ENCODE measurements around the gene SLC27A2.

SLC27A2 gene

DNA sequence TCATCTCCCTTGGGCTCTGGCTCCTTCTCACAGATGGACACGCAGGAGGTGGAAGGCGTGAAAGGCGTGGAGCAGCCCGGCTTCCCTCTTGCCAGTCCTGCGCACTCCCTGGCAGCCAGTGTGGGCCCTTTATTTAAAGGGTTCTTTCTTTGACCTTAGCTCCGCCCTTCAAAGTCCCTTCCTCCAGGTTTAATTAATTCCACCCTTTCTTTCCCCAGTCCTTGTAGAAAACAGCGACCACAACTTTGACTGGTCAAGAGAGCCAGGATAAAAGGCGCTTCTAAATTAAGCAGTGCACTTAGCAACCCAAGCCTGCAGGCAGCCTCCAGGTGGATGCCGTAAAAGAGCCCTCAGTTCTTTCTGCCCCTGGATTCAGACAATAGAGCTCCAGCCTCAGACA, 83.6 kb downstream of the SLC27A2 start, which contains the start of gene HDC:
Gene HDC, minus strand, starts transcription at position 107 of the 400 bp plus-strand sequence. Its CDS starts 103 bp downstream, at position 4.
- no peak for DNase-seq (ENCODE audit: low read depth)
- TF ChIP-seq CTCF (conservative IDR thresholded peaks at IDR 0.05; ENCODE audit: low read length): no peak
- H3K4me3 ChIP-seq (ENCODE audit: low read length): no peak within 1 kb of the TSS

- DNase-seq (ENCODE audit: low read depth): no peak
- no peak for TF ChIP-seq CTCF (conservative IDR thresholded peaks at IDR 0.05; ENCODE audit: low read length)
Observed at GRCh38 chr15:50267577-50267976, 85.6 kb downstream of the SLC27A2 start.

DNA sequence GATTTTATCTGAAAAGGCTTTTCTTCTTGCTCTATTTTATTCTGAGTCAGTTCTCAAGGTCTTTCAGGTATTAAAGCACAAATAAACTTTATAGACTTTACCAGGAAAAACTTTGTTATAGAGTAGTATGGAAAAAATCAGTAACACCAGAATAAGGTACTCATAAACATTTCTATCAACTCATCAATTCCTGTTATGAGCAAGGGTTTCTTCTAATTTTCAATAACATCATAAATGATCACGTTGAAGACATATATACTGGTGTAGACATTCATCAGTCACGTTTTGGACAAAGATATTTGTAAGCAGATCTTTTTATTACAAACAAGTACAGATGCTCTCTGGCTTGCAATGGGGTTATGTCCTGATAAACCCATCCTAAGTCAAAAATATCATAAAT, 93.1 kb downstream of the SLC27A2 start:
- no peak for TF ChIP-seq CTCF (conservative IDR thresholded peaks at IDR 0.05; ENCODE audit: low read length)
- DNase-seq (ENCODE audit: low read depth): no peak
- no peak overlapping the region for H3K4me3 ChIP-seq (ENCODE audit: low read length)

More at GRCh38 chr15:50267577-50267976, 85.6 kb downstream of the SLC27A2 start:
- H3K4me3 ChIP-seq (ENCODE audit: low read length): no peak overlapping the region

DNA sequence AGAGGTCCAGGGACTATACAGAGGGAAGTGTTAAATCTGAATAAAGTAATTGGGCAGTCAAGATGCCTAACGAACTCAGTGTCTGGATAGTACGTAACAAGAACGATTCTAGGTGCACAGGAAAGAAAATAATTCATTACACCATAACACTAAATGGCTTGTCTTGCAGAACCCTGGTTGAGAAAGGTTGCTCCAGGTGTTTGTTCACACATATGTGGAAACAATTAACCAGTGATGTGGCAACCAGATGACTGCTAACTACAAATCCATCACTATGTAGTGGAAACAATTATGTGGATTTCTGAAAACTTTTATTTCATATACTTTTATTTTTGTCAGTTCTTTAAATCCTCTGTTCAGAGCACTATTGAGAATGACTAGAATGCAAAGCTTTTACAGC, 93.9 kb downstream of the SLC27A2 start:
- no peak for TF ChIP-seq CTCF (conservative IDR thresholded peaks at IDR 0.05; ENCODE audit: low read length)
- DNase-seq (ENCODE audit: low read depth): no peak
- no peak overlapping the region for H3K4me3 ChIP-seq (ENCODE audit: low read length)

DNA sequence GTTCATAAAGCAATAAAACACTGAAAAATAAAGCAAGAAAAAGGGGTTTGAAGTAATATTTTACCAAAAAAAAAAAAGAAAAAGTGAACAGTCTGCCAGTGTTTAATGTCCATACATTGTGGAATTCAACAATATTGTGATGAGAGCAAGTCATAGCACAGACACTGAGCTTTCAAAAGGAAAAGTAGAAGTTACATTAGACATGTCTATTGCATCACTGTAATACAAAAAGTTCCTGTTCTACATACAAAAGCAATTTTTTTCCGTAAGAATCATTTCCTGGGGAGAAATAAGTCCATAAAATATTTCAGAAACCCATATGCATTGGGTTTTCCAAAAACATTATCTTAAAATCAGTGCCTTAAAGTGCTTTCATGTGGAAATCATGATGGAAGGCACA, 95.4 kb downstream of the SLC27A2 start:
- no peak for DNase-seq (ENCODE audit: low read depth)
- no peak overlapping the region for H3K4me3 ChIP-seq (ENCODE audit: low read length)
- TF ChIP-seq CTCF (conservative IDR thresholded peaks at IDR 0.05; ENCODE audit: low read length): no peak

DNA sequence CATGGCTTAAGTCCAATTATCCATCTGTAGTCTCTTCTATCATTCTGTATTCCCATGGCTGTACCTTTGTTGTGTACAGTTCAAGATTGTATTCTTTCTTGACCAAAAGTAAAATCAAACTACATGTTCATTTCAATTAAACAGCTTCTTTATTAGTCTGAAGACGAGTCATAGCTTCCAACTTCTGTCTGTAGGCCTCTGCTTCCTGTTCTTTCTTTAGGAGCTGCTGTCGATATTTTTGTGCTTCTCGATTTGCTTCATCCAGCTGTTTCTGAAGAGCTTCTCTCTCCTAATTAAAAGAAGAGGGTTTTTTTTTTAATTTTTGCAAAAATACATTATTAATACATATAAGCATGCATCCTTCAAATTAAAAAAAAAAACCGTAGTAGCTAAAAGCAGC, 96.5 kb downstream of the SLC27A2 start:
- DNase-seq (ENCODE audit: low read depth): no peak
- no peak overlapping the region for H3K4me3 ChIP-seq (ENCODE audit: low read length)
- no peak for TF ChIP-seq CTCF (conservative IDR thresholded peaks at IDR 0.05; ENCODE audit: low read length)

DNA sequence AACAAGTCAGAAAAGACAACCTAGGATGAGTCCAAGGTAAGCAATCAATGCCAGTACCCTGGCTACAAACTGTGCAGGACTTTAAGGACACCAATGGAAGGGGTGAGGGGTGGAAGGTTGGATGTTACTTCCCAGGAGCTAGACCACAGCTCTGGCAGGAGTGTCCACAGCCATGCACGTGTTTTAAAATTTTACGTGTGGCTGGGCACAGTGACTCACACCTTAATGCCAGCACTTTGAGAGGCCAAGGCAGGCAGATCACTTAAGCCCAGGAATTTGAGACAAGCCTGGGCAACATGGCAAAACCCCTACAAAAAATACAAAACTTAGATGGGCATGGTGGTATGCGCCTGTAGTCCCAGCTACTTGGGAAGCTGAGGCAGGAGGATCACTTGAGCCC, 98.3 kb downstream of the SLC27A2 start:
- TF ChIP-seq CTCF (conservative IDR thresholded peaks at IDR 0.05; ENCODE audit: low read length): no peak
- DNase-seq (ENCODE audit: low read depth): no peak
- no peak overlapping the region for H3K4me3 ChIP-seq (ENCODE audit: low read length)
